H9 (cell line): ENCODE results near the gene TEX11. TPM values are rescaled to one million over a fixed set of nuclear protein-coding genes. Genes with fewer than 3 reads are reported as not detected.
"Not testable (repeated sequence)": the region's sequence is repeated elsewhere in the genome, so short reads cannot be mapped to it uniquely, and the experiment has no call there.

Experiments
- DNase-seq: peaks from one replicate; pipeline ENCODE4 v3.0.0-alpha.2; 2017
- H2AFZ ChIP-seq: one replicate; pipeline ENCODE4 v1.6.1; 2013; ENCODE audit warnings: mild to moderate bottlenecking, low read length, control low read depth, moderate library complexity
- H2AK5ac ChIP-seq: 2 replicates; pipeline ENCODE4 v1.6.1; 2013; ENCODE audit warnings: low read length, control low read depth, mixed read lengths; ENCODE audit not compliant: insufficient read length
- H2BK120ac ChIP-seq: one replicate; pipeline ENCODE4 v1.6.1; 2013; ENCODE audit warnings: low read depth, mild to moderate bottlenecking, low read length, control low read depth, inconsistent platforms; ENCODE audit not compliant: poor library complexity, severe bottlenecking
- H2BK12ac ChIP-seq: 2 replicates; pipeline ENCODE4 v1.6.1; 2013; ENCODE audit warnings: low read length, control low read depth, mixed read lengths, low read depth; ENCODE audit not compliant: insufficient read length
- H2BK15ac ChIP-seq: 2 replicates; pipeline ENCODE4 v1.6.1; 2013; ENCODE audit warnings: low read depth, low read length, control low read depth
- H2BK20ac ChIP-seq: one replicate; pipeline ENCODE4 v1.6.1; 2013; ENCODE audit warnings: low read depth, mild to moderate bottlenecking, low read length, control low read depth, inconsistent platforms; ENCODE audit not compliant: poor library complexity, severe bottlenecking
- H2BK5ac ChIP-seq: 2 replicates; pipeline ENCODE4 v1.6.1; 2013; ENCODE audit warnings: low read length, control low read depth, mixed read lengths; ENCODE audit not compliant: insufficient read length
- H3K14ac ChIP-seq: 2 replicates; pipeline ENCODE4 v1.6.1; 2013; ENCODE audit warnings: low read length, control low read depth; ENCODE audit not compliant: insufficient read depth
- H3K18ac ChIP-seq: 2 replicates; pipeline ENCODE4 v1.6.1; 2013; ENCODE audit warnings: low read depth, mild to moderate bottlenecking, mixed read lengths, low read length, control low read depth; ENCODE audit not compliant: insufficient read length
- H3K23ac ChIP-seq: 2 replicates; pipeline ENCODE4 v1.6.1; 2013; ENCODE audit warnings: low read length, control low read depth, mixed read lengths, low read depth; ENCODE audit not compliant: insufficient read length
- H3K23me2 ChIP-seq: 2 replicates; pipeline ENCODE4 v1.6.1; 2013; ENCODE audit warnings: low read depth, mild to moderate bottlenecking, mixed read lengths, low read length, control low read depth; ENCODE audit not compliant: insufficient read length, poor library complexity, severe bottlenecking
- H3K27ac ChIP-seq: 2 replicates; pipeline ENCODE4 v1.5.1; 2013; ENCODE audit warnings: low read length, control low read depth, mixed read lengths, low read depth; ENCODE audit not compliant: insufficient read length
- H3K27me3 ChIP-seq: 2 replicates; pipeline ENCODE4 v1.6.1; 2013; ENCODE audit warnings: low read length, control low read depth, inconsistent platforms; ENCODE audit not compliant: insufficient read depth
- H3K4ac ChIP-seq: 2 replicates; pipeline ENCODE4 v1.6.1; 2013; ENCODE audit warnings: low read depth, mild to moderate bottlenecking, control low read depth, inconsistent platforms, low read length, moderate library complexity
- H3K4me1 ChIP-seq: 2 replicates; pipeline ENCODE4 v1.6.1; 2013; ENCODE audit warnings: low read length, control low read depth, inconsistent platforms; ENCODE audit not compliant: insufficient read depth
- H3K4me2 ChIP-seq: 2 replicates; pipeline ENCODE4 v1.6.1; 2013; ENCODE audit warnings: low read length, control low read depth, mixed read lengths; ENCODE audit not compliant: insufficient read length, insufficient read depth
- H3K56ac ChIP-seq: 2 replicates; pipeline ENCODE4 v1.6.1; 2013; ENCODE audit warnings: low read depth, mild to moderate bottlenecking, mixed read lengths, low read length, control low read depth; ENCODE audit not compliant: insufficient read length
- H3K79me1 ChIP-seq: 2 replicates; pipeline ENCODE4 v1.6.1; 2013; ENCODE audit warnings: low read depth, mild to moderate bottlenecking, moderate library complexity, low read length, control low read depth, inconsistent platforms; ENCODE audit not compliant: insufficient read depth, poor library complexity, severe bottlenecking
- H3K79me2 ChIP-seq: 2 replicates; pipeline ENCODE4 v1.6.1; 2013; ENCODE audit warnings: low read length, control low read depth, inconsistent platforms; ENCODE audit not compliant: insufficient read depth
- H3K9ac ChIP-seq: 2 replicates; pipeline ENCODE4 v1.6.1; 2013; ENCODE audit warnings: low read length, control low read depth, mixed read lengths; ENCODE audit not compliant: insufficient read length; ENCODE audit errors: extremely low read depth
- H3K9me3 ChIP-seq: one replicate; pipeline ENCODE4 v1.6.1; 2013; ENCODE audit warnings: low read depth, low read length, inconsistent platforms; ENCODE audit not compliant: control insufficient read depth
- H3T11ph ChIP-seq: one replicate; pipeline ENCODE4 v1.6.1; 2013; ENCODE audit warnings: mild to moderate bottlenecking, low read length, control low read depth, inconsistent platforms
- H4K20me1 ChIP-seq: one replicate; pipeline ENCODE4 v1.6.1; 2013; ENCODE audit not compliant: control insufficient read depth, insufficient read length, insufficient read depth
- H4K5ac ChIP-seq: 2 replicates; pipeline ENCODE4 v1.6.1; 2013; ENCODE audit warnings: low read depth, mild to moderate bottlenecking, mixed read lengths, low read length, control low read depth; ENCODE audit not compliant: insufficient read length
- H4K8ac ChIP-seq: replicated peaks from 2 replicates; pipeline ENCODE4 v1.6.1; 2013; ENCODE audit warnings: low read length, control low read depth, mixed read lengths, low read depth; ENCODE audit not compliant: insufficient read length
- H4K91ac ChIP-seq: 2 replicates; pipeline ENCODE4 v1.6.1; 2013; ENCODE audit warnings: low read depth, mild to moderate bottlenecking, moderate library complexity, mixed read lengths, low read length, control low read depth; ENCODE audit not compliant: insufficient read length
- H3K27ac Mint-ChIP-seq, 3 experiments: 2 replicates in 2 of 3; 3 replicates in 1 of 3; pipeline ENCODE4 v1.8.0; 2020 to 2021; ENCODE audit warnings: mixed read lengths in 3 of 3, mild to moderate bottlenecking in 1 of 3, moderate library complexity in 1 of 3
- H3K27me3 Mint-ChIP-seq: 2 replicates; pipeline ENCODE4 v1.8.0; 2021; ENCODE audit warnings: low read depth, mild to moderate bottlenecking, moderate library complexity, mixed read lengths
- H3K36me3 Mint-ChIP-seq, 3 experiments: 2 replicates in 2 of 3; 3 replicates in 1 of 3; pipeline ENCODE4 v1.8.0; 2020 to 2021; ENCODE audit warnings: low read depth in 3 of 3, mixed read lengths in 3 of 3; ENCODE audit not compliant: insufficient read depth in 1 of 3
- H3K4me1 Mint-ChIP-seq, 2 experiments: 2 replicates each; pipeline ENCODE4 v1.8.0; 2020; ENCODE audit warnings: mixed read lengths in 2 of 2
- H3K4me3 Mint-ChIP-seq, 2 experiments: 2 replicates in 1 of 2; 3 replicates in 1 of 2; pipeline ENCODE4 v1.8.0; 2020 to 2021; ENCODE audit warnings: mild to moderate bottlenecking in 2 of 2, mixed read lengths in 2 of 2, moderate library complexity in 1 of 2
- H3K9me3 Mint-ChIP-seq, 2 experiments: 2 replicates in 1 of 2; 3 replicates in 1 of 2; pipeline ENCODE4 v1.8.0; 2020; ENCODE audit warnings: mild to moderate bottlenecking in 2 of 2, mixed read lengths in 2 of 2, moderate library complexity in 1 of 2
- WGBS: extraction: QIAGEN DNeasy Blood & Tissue Kit; methylation state at CpG from one replicate; pipeline ENCODE4 v1.1.7; 2013; ENCODE audit warnings: missing lambda C conversion rate, low lambda C conversion rate, mixed read lengths; ENCODE audit not compliant: insufficient read length; ENCODE audit errors: extremely low coverage; 5-methylcytosine and 5-hydroxymethylcytosine counted together
- total RNA-seq: library from RNA; stranded (reverse); gene quantifications from 2 replicates; pipeline ENCODE4 v1.2.1, GENCODE V29; 2021
- TF ChIP-seq, protein P1 (sequence below): fragments of 200-600 bp; sonication (generic); conservative IDR thresholded peaks from 3 replicates; pipeline ENCODE4 v1.8.0; 2021; ENCODE audit warnings: antibody characterized with exemption, mild to moderate bottlenecking

Gene TEX11
- total RNA-seq, 1 experiment from 2014 or later: 0.22 TPM

GRCh38 chrX:70525733-70526132, 382.8 kb downstream of the TEX11 start:
- H3K23ac ChIP-seq: no peak overlapping the region

DNA sequence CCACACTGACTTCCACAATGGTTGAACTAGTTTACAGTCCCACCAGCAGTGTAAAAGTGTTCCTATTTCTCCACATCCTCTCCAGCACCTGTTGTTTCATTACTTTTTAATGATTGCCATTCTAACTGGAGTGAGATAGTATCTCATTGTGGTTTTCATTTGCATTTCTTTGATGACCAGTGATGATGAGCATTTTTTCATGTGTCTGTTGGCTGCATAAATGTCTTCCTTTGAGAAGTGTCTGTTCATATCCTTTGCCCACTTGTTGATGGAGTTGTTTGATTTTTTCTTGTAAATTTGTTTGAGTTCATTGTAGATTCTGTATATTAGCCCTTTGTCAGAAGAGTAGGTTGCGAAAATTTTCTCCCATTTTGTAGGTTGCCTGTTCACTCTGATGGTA, 392.8 kb downstream of the TEX11 start:
- H3K56ac ChIP-seq, H2BK5ac ChIP-seq, H3K79me2 ChIP-seq, H3T11ph ChIP-seq, H2AFZ ChIP-seq, H3K27me3 ChIP-seq, H3K79me1 ChIP-seq, H2BK20ac ChIP-seq, H4K20me1 ChIP-seq, H3K27ac Mint-ChIP-seq, H3K9ac ChIP-seq, H3K14ac ChIP-seq, H2AK5ac ChIP-seq, H3K4me2 ChIP-seq, H2BK15ac ChIP-seq, H4K91ac ChIP-seq, H3K27ac ChIP-seq, H3K18ac ChIP-seq, H3K4me3 Mint-ChIP-seq, H3K4me1 Mint-ChIP-seq, H3K27me3 Mint-ChIP-seq, H3K4me1 ChIP-seq, H4K8ac ChIP-seq, H2BK120ac ChIP-seq, H3K23ac ChIP-seq, H3K36me3 Mint-ChIP-seq, DNase-seq, H4K5ac ChIP-seq, H3K23me2 ChIP-seq, H3K4ac ChIP-seq, H2BK12ac ChIP-seq: not testable (repeated sequence)
- whole genome bisulfite sequencing: no CpG with 5 or more reads among the region's 1 CpG
- H3K9me3 ChIP-seq: peaks cover 11% of the 10 kb centered on the region
- H3K9me3 Mint-ChIP-seq: peaks cover 60 to 73% of the 10 kb centered on the region in 2 experiments

More at GRCh38 chrX:70525733-70526132, 382.8 kb downstream of the TEX11 start:
- Histone ChIP-seq H3K4ac (no peak overlapping the region), H2BK5ac (no peak overlapping the region), H3K18ac (no peak overlapping the region), H3K14ac (no peak overlapping the region), H3K56ac (no peak overlapping the region), H3K9ac (no peak overlapping the region), H4K5ac (no peak overlapping the region), H3K79me2 (no peaks in the 10 kb centered on the region), H3K27ac (no peak overlapping the region), H3K9me3 (peaks cover 31% of the 10 kb centered on the region), H4K8ac (no peak overlapping the region), H2AFZ (no peak overlapping the region), H2BK12ac (no peak overlapping the region), H2BK20ac (no peak overlapping the region), H3K4me2 (no peak overlapping the region), H3K4me1 (no peaks in the 10 kb centered on the region), H3K27me3 (no peaks in the 10 kb centered on the region), H2AK5ac (no peak overlapping the region), H2BK15ac (no peak overlapping the region), H3K23me2 (no peaks in the 10 kb centered on the region), H2BK120ac (no peak overlapping the region), H3T11ph (no peak overlapping the region), H4K20me1 (no peaks in the 10 kb centered on the region), H3K79me1 (no peaks in the 10 kb centered on the region), H4K91ac (no peak overlapping the region)
- Mint-ChIP-seq H3K27ac (no peak overlapping the region; a peak in 1 of 7 replicates), H3K9me3 (peaks cover 66 to 70% of the 10 kb centered on the region in 2 experiments), H3K4me3 (no peak overlapping the region), H3K27me3 (no peaks in the 10 kb centered on the region; the same call in 1 of the 2 replicates), H3K36me3 (peaks cover 6 to 7% (median 7%) of the 10 kb centered on the region in 3 experiments; a peak in 6 of 7 replicates), H3K4me1 (no peaks in the 10 kb centered on the region)
- WGBS: no CpG with 5 or more reads among the region's 8 CpGs
- DNase-seq: no peak
- TF ChIP-seq, protein P1, sequence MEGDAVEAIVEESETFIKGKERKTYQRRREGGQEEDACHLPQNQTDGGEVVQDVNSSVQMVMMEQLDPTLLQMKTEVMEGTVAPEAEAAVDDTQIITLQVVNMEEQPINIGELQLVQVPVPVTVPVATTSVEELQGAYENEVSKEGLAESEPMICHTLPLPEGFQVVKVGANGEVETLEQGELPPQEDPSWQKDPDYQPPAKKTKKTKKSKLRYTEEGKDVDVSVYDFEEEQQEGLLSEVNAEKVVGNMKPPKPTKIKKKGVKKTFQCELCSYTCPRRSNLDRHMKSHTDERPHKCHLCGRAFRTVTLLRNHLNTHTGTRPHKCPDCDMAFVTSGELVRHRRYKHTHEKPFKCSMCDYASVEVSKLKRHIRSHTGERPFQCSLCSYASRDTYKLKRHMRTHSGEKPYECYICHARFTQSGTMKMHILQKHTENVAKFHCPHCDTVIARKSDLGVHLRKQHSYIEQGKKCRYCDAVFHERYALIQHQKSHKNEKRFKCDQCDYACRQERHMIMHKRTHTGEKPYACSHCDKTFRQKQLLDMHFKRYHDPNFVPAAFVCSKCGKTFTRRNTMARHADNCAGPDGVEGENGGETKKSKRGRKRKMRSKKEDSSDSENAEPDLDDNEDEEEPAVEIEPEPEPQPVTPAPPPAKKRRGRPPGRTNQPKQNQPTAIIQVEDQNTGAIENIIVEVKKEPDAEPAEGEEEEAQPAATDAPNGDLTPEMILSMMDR: no peak
